IgD-negative memory B cell (primary cell): ENCODE measurements around the gene HSPA12A. TPM values are rescaled to one million over a fixed set of nuclear protein-coding genes. Genes with fewer than 3 reads are reported as not detected.
"Not testable (repeated sequence)": the region's sequence is repeated elsewhere in the genome, so short reads cannot be mapped to it uniquely, and the experiment has no call there.

Source experiments
- H3K27ac Mint-ChIP-seq, 3 donors: one replicate each; pipeline ENCODE4 v1.8.0; 2020 to 2022; ENCODE audit warnings: mild to moderate bottlenecking in 3 of 3, mixed read lengths in 3 of 3, moderate library complexity in 1 of 3
- H3K27me3 Mint-ChIP-seq: one replicate; pipeline ENCODE4 v1.8.0; 2021; ENCODE audit warnings: mixed read lengths
- H3K36me3 Mint-ChIP-seq: one replicate; pipeline ENCODE4 v1.8.0; 2020; ENCODE audit warnings: mild to moderate bottlenecking, mixed read lengths
- H3K4me1 Mint-ChIP-seq, 3 donors: one replicate each; pipeline ENCODE4 v1.8.0; 2020 to 2022; ENCODE audit warnings: mixed read lengths in 3 of 3, mild to moderate bottlenecking in 1 of 3
- H3K4me3 Mint-ChIP-seq, 4 donors: one replicate each; pipeline ENCODE4 v1.8.0; 2020 to 2022; ENCODE audit warnings: mild to moderate bottlenecking in 4 of 4, mixed read lengths in 4 of 4, moderate library complexity in 3 of 4
- H3K9me3 Mint-ChIP-seq, 3 donors: one replicate each; pipeline ENCODE4 v1.8.0; 2020 to 2021; ENCODE audit warnings: mixed read lengths in 3 of 3, mild to moderate bottlenecking in 1 of 3
- polyA plus RNA-seq: library from polyadenylated mRNA; unstranded; fragments of 300-500 nt; fragmentation: Illumina TruSeq; gene quantifications from one replicate; pipeline ENCODE4 v1.2.3, GENCODE V29; 2021

Gene HSPA12A
- polyA plus RNA-seq, 1 donor from 2014 or later = 6.7 TPM

GRCh38 chr10:116720668-116721546 is 21.5 kb downstream of the HSPA12A start:
- peaks cover 2% of the 10 kb centered on the region for H3K27me3 Mint-ChIP-seq

GRCh38 chr10:116720241-116720643 is 22.1 kb downstream of the HSPA12A start:
- H3K4me3 Mint-ChIP-seq = no peak overlapping the region
- peaks cover 0 to 1% (median 0%) of the 10 kb centered on the region in 3 donors for H3K9me3 Mint-ChIP-seq
- no peak overlapping the region for H3K27ac Mint-ChIP-seq
- peaks cover under 1% of the 10 kb centered on the region for H3K27me3 Mint-ChIP-seq
- no peaks in the 10 kb centered on the region for H3K36me3 Mint-ChIP-seq
- H3K4me1 Mint-ChIP-seq = peaks cover 0 to 1% (median 0%) of the 10 kb centered on the region in 3 donors

More at GRCh38 chr10:116720668-116721546, 21.5 kb downstream of the HSPA12A start:
- no peaks in the 10 kb centered on the region for H3K36me3 Mint-ChIP-seq
- H3K4me1 Mint-ChIP-seq = peaks cover 0 to 1% (median 0%) of the 10 kb centered on the region in 3 donors
- no peak overlapping the region for H3K27ac Mint-ChIP-seq
- peaks cover 0 to 1% (median 0%) of the 10 kb centered on the region in 3 donors for H3K9me3 Mint-ChIP-seq
- H3K4me3 Mint-ChIP-seq = no peak overlapping the region

GRCh38 chr10:116719804-116720203 is 22.6 kb downstream of the HSPA12A start:
- H3K27ac Mint-ChIP-seq = no peak overlapping the region
- H3K36me3 Mint-ChIP-seq = no peaks in the 10 kb centered on the region
- H3K4me1 Mint-ChIP-seq = peaks cover 0 to 1% (median 0%) of the 10 kb centered on the region in 3 donors
- peaks cover 0 to 1% (median 0%) of the 10 kb centered on the region in 3 donors for H3K9me3 Mint-ChIP-seq
- H3K4me3 Mint-ChIP-seq = no peak overlapping the region
- no peaks in the 10 kb centered on the region for H3K27me3 Mint-ChIP-seq

- H3K4me3 Mint-ChIP-seq = no peak overlapping the region
- H3K27ac Mint-ChIP-seq = no peak overlapping the region
- peaks cover 0 to 1% (median 0%) of the 10 kb centered on the region in 3 donors for H3K9me3 Mint-ChIP-seq
- peaks cover 4% of the 10 kb centered on the region for H3K27me3 Mint-ChIP-seq
- peaks cover 0 to 1% (median 0%) of the 10 kb centered on the region in 3 donors for H3K4me1 Mint-ChIP-seq
- no peaks in the 10 kb centered on the region for H3K36me3 Mint-ChIP-seq
These were observed 24.3 kb downstream of the HSPA12A start for GRCh38 chr10:116718058-116718457.

- no peaks in the 10 kb centered on the region for H3K36me3 Mint-ChIP-seq
- no peak overlapping the region for H3K27ac Mint-ChIP-seq
- H3K4me1 Mint-ChIP-seq = no peaks in the 10 kb centered on the region
- peak overlapping the region in 1 of 4 donors; percentile 17 for H3K4me3 Mint-ChIP-seq
- H3K9me3 Mint-ChIP-seq = no peaks in the 10 kb centered on the region
- peaks cover 4% of the 10 kb centered on the region for H3K27me3 Mint-ChIP-seq
These were observed 26.0 kb downstream of the HSPA12A start for GRCh38 chr10:116716381-116716780.

- Mint-ChIP-seq H3K36me3 (no peaks in the 10 kb centered on the region), H3K4me1 (no peaks in the 10 kb centered on the region), H3K9me3 (no peaks in the 10 kb centered on the region), H3K4me3 (no peak overlapping the region), H3K27ac (no peak overlapping the region), H3K27me3 (peaks cover 4% of the 10 kb centered on the region)
These were observed 26.5 kb downstream of the HSPA12A start for GRCh38 chr10:116715839-116716377.

GRCh38 chr10:116715341-116715740 is 27.0 kb downstream of the HSPA12A start:
- Mint-ChIP-seq H3K4me3 (no peak overlapping the region), H3K27ac (no peak overlapping the region), H3K27me3 (peaks cover 4% of the 10 kb centered on the region), H3K36me3 (no peaks in the 10 kb centered on the region), H3K9me3 (no peaks in the 10 kb centered on the region), H3K4me1 (no peaks in the 10 kb centered on the region)

GRCh38 chr10:116713846-116714245 is 28.5 kb downstream of the HSPA12A start:
- Mint-ChIP-seq H3K27ac (no peak overlapping the region), H3K4me3 (no peak overlapping the region), H3K4me1 (peaks cover 0 to 2% (median 0%) of the 10 kb centered on the region in 3 donors), H3K36me3 (no peaks in the 10 kb centered on the region), H3K27me3 (peaks cover 4% of the 10 kb centered on the region), H3K9me3 (no peaks in the 10 kb centered on the region)

GRCh38 chr10:116712989-116713543 is 29.3 kb downstream of the HSPA12A start:
- H3K4me1 Mint-ChIP-seq = peaks cover 0 to 2% (median 0%) of the 10 kb centered on the region in 3 donors
- H3K36me3 Mint-ChIP-seq = no peaks in the 10 kb centered on the region
- H3K4me3 Mint-ChIP-seq = no peak overlapping the region
- H3K27me3 Mint-ChIP-seq = peaks cover 4% of the 10 kb centered on the region
- no peak overlapping the region for H3K27ac Mint-ChIP-seq
- H3K9me3 Mint-ChIP-seq = no peaks in the 10 kb centered on the region

GRCh38 chr10:116712519-116712918 is 29.8 kb downstream of the HSPA12A start:
- peaks cover 4% of the 10 kb centered on the region for H3K27me3 Mint-ChIP-seq
- H3K4me1 Mint-ChIP-seq = peaks cover 0 to 2% (median 0%) of the 10 kb centered on the region in 3 donors
- no peak overlapping the region for H3K27ac Mint-ChIP-seq
- H3K9me3 Mint-ChIP-seq = no peaks in the 10 kb centered on the region
- H3K4me3 Mint-ChIP-seq = no peak overlapping the region
- no peaks in the 10 kb centered on the region for H3K36me3 Mint-ChIP-seq

GRCh38 chr10:116711803-116712202 is 30.6 kb downstream of the HSPA12A start:
- H3K27me3 Mint-ChIP-seq, H3K36me3 Mint-ChIP-seq, H3K27ac Mint-ChIP-seq: not testable (repeated sequence)

GRCh38 chr10:116710076-116710475 is 32.3 kb downstream of the HSPA12A start:
- Mint-ChIP-seq H3K4me1 (peaks cover 0 to 2% (median 0%) of the 10 kb centered on the region in 3 donors), H3K36me3 (no peaks in the 10 kb centered on the region), H3K9me3 (no peaks in the 10 kb centered on the region), H3K4me3 (no peak overlapping the region), H3K27me3 (peaks cover 4% of the 10 kb centered on the region), H3K27ac (no peak overlapping the region)

More at GRCh38 chr10:116711803-116712202, 30.6 kb downstream of the HSPA12A start:
- not testable (repeated sequence) for H3K4me3 Mint-ChIP-seq, H3K9me3 Mint-ChIP-seq, H3K4me1 Mint-ChIP-seq

- peaks cover 0 to 2% (median 0%) of the 10 kb centered on the region in 3 donors for H3K4me1 Mint-ChIP-seq
These were observed 33.5 kb downstream of the HSPA12A start for GRCh38 chr10:116708877-116709276.

GRCh38 chr10:116708391-116708821 is 34.0 kb downstream of the HSPA12A start:
- Mint-ChIP-seq H3K9me3 (no peaks in the 10 kb centered on the region), H3K36me3 (no peaks in the 10 kb centered on the region), H3K27ac (no peak overlapping the region), H3K4me1 (peaks cover 0 to 2% (median 0%) of the 10 kb centered on the region in 3 donors), H3K4me3 (no peak overlapping the region), H3K27me3 (no peaks in the 10 kb centered on the region)

More at GRCh38 chr10:116708877-116709276, 33.5 kb downstream of the HSPA12A start:
- H3K9me3 Mint-ChIP-seq = no peaks in the 10 kb centered on the region
- H3K27me3 Mint-ChIP-seq = no peaks in the 10 kb centered on the region
- no peak overlapping the region for H3K27ac Mint-ChIP-seq
- H3K36me3 Mint-ChIP-seq = no peaks in the 10 kb centered on the region
- no peak overlapping the region for H3K4me3 Mint-ChIP-seq

GRCh38 chr10:116707981-116708380 is 34.4 kb downstream of the HSPA12A start:
- Mint-ChIP-seq H3K36me3 (no peaks in the 10 kb centered on the region), H3K4me1 (peaks cover 0 to 2% (median 0%) of the 10 kb centered on the region in 3 donors), H3K27ac (no peak overlapping the region), H3K9me3 (no peaks in the 10 kb centered on the region), H3K4me3 (no peak overlapping the region), H3K27me3 (no peaks in the 10 kb centered on the region)
